GM12873 (cell line): ENCODE data around the gene ABCG5.

Experiments
- TF ChIP-seq, protein P1 (sequence below): IDR thresholded peaks from 2 replicates; pipeline ENCODE4 v1.5.1; 2012; ENCODE audit warnings: low read depth, mild to moderate bottlenecking, moderate library complexity, low read length, control low read depth; ENCODE audit not compliant: insufficient read depth; ENCODE audit errors: missing control alignments

ABCG5 gene

GRCh38 chr2:43838560-43839267, at the start of gene ABCG5, which contains the start of gene ABCG8:
Gene ABCG5 (minus strand): TSS chr2:43838839. CDS start chr2:43838679, 160 bp downstream.
Gene ABCG8 (plus strand): TSS chr2:43838971. CDS start chr2:43839054, 83 bp downstream.
- TF ChIP-seq, protein P1, sequence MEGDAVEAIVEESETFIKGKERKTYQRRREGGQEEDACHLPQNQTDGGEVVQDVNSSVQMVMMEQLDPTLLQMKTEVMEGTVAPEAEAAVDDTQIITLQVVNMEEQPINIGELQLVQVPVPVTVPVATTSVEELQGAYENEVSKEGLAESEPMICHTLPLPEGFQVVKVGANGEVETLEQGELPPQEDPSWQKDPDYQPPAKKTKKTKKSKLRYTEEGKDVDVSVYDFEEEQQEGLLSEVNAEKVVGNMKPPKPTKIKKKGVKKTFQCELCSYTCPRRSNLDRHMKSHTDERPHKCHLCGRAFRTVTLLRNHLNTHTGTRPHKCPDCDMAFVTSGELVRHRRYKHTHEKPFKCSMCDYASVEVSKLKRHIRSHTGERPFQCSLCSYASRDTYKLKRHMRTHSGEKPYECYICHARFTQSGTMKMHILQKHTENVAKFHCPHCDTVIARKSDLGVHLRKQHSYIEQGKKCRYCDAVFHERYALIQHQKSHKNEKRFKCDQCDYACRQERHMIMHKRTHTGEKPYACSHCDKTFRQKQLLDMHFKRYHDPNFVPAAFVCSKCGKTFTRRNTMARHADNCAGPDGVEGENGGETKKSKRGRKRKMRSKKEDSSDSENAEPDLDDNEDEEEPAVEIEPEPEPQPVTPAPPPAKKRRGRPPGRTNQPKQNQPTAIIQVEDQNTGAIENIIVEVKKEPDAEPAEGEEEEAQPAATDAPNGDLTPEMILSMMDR = no peak

DNA sequence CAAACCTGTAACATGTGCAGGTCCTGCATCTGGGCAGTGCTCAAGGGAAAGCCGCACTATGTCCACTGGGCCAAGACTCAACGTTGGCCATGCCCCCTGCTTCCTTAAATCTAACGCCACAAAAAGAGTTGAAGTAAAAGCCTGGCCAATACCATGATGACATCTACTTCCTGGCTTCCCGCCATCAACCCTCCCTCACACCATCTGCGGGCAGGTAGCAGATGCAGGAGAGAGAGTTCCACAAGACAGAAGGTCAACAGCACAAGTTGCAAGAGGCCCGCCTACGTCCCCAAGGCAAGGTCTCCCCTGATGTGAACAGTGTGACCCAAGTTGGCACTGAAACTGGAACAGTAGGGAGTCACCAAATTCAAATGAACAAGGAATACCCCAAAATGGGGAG, 48.5 kb upstream of the ABCG5 start:
- TF ChIP-seq, protein P1 = no peak

GRCh38 chr2:43885132-43885632, 46.5 kb upstream of the ABCG5 start:
- TF ChIP-seq, protein P1 = no peak

DNA sequence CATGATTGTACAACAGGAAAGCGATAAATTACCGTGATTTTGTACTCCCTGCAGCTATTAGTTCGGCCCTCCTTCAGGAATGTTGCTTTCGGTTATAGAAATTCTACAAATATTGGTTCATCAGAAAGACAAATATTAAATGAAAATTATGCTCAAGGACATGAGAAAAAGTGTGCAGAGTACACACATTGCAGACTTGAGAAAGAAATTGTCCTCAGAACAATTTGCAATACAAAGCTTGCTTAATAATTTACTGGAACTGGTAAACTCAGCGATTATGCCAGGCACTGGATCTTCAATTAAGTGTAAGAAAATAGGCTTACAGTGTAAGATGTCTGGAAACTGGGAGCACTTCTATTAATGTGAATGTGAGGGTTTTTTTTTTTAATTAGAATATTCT, 46.0 kb upstream of the ABCG5 start:
- TF ChIP-seq, protein P1 = no peak

GRCh38 chr2:43882312-43882711, 43.7 kb upstream of the ABCG5 start:
- TF ChIP-seq, protein P1 = no peak

DNA sequence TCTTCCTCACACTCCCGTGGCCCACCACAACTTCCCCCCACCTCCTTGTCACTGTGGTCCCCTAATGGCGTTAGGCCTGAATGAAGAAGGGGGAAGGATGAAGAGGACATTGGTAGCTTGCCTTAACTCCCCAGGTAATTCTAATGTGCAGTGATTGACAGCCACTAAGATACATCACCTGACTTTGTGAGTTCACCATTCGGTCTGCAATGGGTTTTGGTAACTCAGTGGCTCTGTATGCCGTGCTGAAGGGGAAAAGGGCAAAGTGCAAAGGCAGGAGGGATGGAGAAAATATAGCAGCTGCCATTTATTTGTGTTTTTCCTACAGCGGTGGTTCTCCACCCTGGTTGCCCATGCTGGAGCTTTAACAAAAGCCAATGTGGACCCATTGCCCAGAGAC, 42.3 kb upstream of the ABCG5 start:
- TF ChIP-seq, protein P1 = no peak

DNA sequence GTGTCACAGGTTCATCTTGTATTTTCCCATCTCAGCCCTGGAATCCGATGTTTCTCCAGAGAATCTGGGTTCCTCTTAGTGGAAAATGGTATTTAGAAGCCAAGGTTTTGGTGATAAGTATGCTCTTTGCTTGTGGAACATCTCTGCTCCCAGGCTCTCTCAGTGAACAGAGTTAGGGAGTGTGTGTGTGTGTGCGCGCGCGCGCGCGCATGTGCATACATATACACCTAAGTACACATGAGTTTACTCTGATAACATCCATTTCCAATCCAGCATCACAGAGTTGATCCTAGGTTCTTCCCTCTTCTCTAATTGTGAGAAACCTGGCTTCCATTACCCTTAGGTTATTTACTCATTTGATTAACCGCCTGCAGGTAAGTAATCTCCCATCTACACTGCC, 41.8 kb upstream of the ABCG5 start:
- TF ChIP-seq, protein P1 = no peak
